Thymus (tissue), 11 donors: ENCODE measurements around the gene ETV6. TPM values are rescaled to one million over a fixed set of nuclear protein-coding genes. Genes with fewer than 3 reads are reported as not detected.

Experiments used
- DNase-seq, 9 donors: peaks; one replicate each; pipeline ENCODE4 v3.0.0-alpha.2; 2013; ENCODE audit warnings: low spot score in 9 of 9, low read depth in 6 of 9, missing footprints in 1 of 9
- H3K27ac ChIP-seq, 2 donors: one replicate each; pipeline ENCODE4 v1.5.1; 2013; ENCODE audit warnings: control low read depth in 1 of 2, low read depth in 1 of 2, low read length in 1 of 2, mild to moderate bottlenecking in 1 of 2, moderate library complexity in 1 of 2
- H3K27me3 ChIP-seq, 2 donors: one replicate each; pipeline ENCODE4 v1.5.1; 2013; ENCODE audit warnings: low read length in 1 of 2; ENCODE audit not compliant: control insufficient read depth in 2 of 2, insufficient read depth in 1 of 2
- H3K36me3 ChIP-seq, 2 donors: one replicate each; pipeline ENCODE4 v1.5.1; 2013; ENCODE audit warnings: low read length in 1 of 2, mild to moderate bottlenecking in 1 of 2, moderate library complexity in 1 of 2; ENCODE audit not compliant: control insufficient read depth in 2 of 2, insufficient read depth in 2 of 2
- H3K4me1 ChIP-seq, 2 donors: one replicate each; pipeline ENCODE4 v1.5.1; 2013; ENCODE audit warnings: low read length in 2 of 2; ENCODE audit not compliant: control insufficient read depth in 2 of 2, insufficient read depth in 2 of 2
- H3K4me3 ChIP-seq, 2 donors: one replicate each; pipeline ENCODE4 v1.5.1; 2013; ENCODE audit warnings: low read length in 2 of 2, control low read depth in 1 of 2, mild to moderate bottlenecking in 1 of 2
- H3K9me3 ChIP-seq, 2 donors: one replicate each; pipeline ENCODE4 v1.5.1; 2013; ENCODE audit warnings: low read length in 1 of 2, mild to moderate bottlenecking in 1 of 2; ENCODE audit not compliant: control insufficient read depth in 2 of 2, insufficient read depth in 1 of 2
- WGBS: extraction: QIAGEN DNeasy Blood & Tissue Kit; methylation state at CpG from one replicate; pipeline ENCODE4 v1.1.7; 2013; 5-methylcytosine and 5-hydroxymethylcytosine counted together
- polyA plus RNA-seq: library from polyadenylated mRNA; stranded (reverse); fragments of 200-250 nt; gene quantifications from one replicate; pipeline ENCODE4 v1.2.3, GENCODE V29; 2013
- total RNA-seq: library from RNA; stranded (reverse); fragments of 120-200 nt; gene quantifications from one replicate; pipeline ENCODE4 v1.2.4, GENCODE V29; 2013
- donor health status: healthy.

ETV6 gene
- total and polyA plus RNA-seq, 2 donors, result 15.0 to 18.3 TPM

DNA sequence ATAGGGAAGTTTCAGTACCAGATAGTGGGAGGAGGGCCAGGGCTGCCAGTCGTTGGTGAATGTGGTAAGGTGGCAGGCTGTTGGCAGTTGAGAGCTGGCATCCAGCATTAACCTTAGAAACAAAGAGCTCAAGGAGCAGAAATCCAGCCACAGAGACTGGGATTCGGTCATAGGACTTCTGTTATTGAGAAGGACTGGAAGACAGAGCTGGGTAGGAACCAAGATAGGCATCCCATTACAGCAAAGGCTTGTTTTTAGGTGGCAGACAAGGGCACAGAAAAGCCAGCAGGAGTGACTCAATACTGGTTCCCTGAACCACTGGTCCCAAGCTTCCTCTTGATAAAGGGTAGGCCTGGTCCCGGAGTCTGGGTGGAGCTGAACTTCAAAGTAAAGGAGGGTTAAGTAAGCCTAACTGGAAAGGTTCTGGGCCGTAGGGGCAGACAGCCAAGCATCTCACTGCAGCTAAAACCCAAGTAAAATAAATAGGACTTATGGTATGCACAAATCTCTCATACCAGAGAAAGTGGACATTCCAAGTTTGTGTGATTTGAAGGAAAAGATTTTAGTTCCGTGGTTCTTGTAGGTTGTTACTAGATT is 147.9 kb downstream of the ETV6 start:
- no peak for DNase-seq
- 38% methylated on average over 5 of the region's 5 CpGs for WGBS
- Histone ChIP-seq H3K27me3 (no peaks in the 10 kb centered on the region), H3K36me3 (peaks cover 13 to 35% of the 10 kb centered on the region in 2 donors), H3K27ac (peak overlapping the region in 1 of 2 donors; percentile 43), H3K4me3 (no peak overlapping the region), H3K4me1 (peaks cover 42 to 54% of the 10 kb centered on the region in 2 donors), H3K9me3 (no peaks in the 10 kb centered on the region)

DNA sequence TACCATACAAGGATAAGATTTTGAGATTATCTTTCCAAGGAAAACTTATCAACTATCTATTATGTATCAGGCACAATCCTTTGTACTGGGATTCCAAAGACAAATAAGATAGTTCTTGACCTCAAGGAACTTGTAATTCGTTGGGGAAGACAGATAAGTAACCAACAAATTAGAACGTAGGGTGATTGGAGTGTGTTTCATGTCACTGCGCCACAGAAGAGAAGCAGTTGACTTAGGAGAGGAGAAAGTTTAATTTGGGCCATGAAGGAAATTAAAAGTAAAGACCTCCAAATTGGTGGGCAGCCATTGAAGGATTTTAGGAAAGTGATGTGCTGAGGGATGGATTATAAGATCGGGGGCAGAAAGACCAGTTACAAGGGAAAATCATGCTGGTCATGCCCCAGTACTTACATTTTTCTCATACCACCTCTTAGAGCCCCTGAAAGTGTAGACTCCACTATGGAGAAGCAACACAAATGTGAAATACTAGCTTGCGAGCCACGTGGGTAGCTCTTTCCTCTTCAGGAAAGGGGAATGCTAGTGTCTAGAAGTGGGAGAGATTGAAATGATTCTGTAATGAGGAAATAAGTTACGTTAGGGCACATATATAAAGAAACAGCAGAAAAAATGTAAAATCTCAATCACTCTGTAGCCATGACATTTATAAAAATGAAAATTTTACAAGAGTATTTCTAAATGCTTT is 148.7 kb downstream of the ETV6 start:
- Histone ChIP-seq H3K4me1 (peaks cover 42 to 53% of the 10 kb centered on the region in 2 donors), H3K36me3 (peaks cover 10 to 39% of the 10 kb centered on the region in 2 donors), H3K4me3 (no peak overlapping the region), H3K9me3 (no peaks in the 10 kb centered on the region), H3K27ac (peak overlapping the region; percentile 8 to 20), H3K27me3 (no peaks in the 10 kb centered on the region)
- 51% methylated on average over 7 of the region's 7 CpGs for WGBS
- DNase-seq, result no peak

DNA sequence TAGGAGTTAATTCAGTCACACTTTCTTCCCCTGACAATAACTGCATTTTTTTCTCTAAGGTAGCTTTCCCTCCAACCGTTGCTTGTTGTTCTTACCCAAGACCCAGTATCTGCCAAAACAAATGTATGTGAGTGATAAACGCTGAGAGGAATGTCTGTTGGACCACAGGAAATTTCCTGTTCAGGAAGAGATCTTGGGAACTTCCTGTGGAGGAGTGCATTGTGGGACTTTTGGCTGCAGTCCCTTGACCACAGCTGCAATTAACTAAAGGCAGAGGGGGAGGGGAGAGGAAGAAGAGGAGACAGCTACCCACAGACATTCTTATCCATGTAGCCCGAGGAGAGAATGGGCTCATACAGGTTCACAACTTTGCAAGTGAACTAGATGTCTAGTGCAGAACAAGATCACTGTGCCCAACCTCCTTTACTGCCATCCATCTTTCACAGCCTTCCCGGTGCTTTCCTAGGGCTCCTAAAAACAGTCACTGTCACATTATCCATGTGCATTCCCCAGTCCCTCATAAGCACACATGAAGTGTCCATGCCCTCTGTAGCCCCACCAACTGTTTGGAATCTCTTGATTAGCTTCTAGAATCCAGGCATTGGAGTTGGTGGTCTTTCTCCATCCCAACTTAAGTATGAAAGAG is 149.5 kb downstream of the ETV6 start:
- Histone ChIP-seq H3K4me3 (no peak overlapping the region), H3K36me3 (peaks cover 8 to 31% of the 10 kb centered on the region in 2 donors), H3K27ac (peak overlapping the region; percentile 38 to 73), H3K9me3 (no peaks in the 10 kb centered on the region), H3K27me3 (no peaks in the 10 kb centered on the region), H3K4me1 (peaks cover 37 to 45% of the 10 kb centered on the region in 2 donors)
- no peak for DNase-seq
- WGBS, result 7% methylated on average over 4 of the region's 4 CpGs

DNA sequence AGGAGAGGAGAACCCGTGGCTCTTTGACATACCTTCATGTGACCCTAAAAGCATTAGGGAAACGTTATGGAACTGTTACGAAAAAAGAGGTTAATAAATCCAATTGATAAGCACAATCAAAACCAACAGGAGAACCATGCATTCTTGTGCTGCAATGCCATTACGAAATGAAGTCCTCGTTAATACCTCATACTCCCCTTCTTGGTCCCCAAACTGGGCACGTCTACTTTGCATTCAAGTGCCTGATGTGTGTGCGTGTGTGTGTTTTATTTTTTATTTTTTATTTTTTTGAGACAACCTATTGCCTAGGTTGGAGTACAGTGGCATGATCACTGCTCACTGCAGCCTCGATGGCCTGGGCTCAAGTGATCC is 150.0 kb downstream of the ETV6 start:
- DNase-seq, result no peak
- no peaks in the 10 kb centered on the region for H3K27me3 ChIP-seq
- H3K4me3 ChIP-seq, result no peak overlapping the region
- peaks cover 38 to 43% of the 10 kb centered on the region in 2 donors for H3K4me1 ChIP-seq
- no peaks in the 10 kb centered on the region for H3K9me3 ChIP-seq
- 79% methylated on average over 8 of the region's 8 CpGs for WGBS
- peaks cover 11 to 28% of the 10 kb centered on the region in 2 donors for H3K36me3 ChIP-seq
- H3K27ac ChIP-seq, result peak overlapping the region in 1 of 2 donors; percentile 73

DNA sequence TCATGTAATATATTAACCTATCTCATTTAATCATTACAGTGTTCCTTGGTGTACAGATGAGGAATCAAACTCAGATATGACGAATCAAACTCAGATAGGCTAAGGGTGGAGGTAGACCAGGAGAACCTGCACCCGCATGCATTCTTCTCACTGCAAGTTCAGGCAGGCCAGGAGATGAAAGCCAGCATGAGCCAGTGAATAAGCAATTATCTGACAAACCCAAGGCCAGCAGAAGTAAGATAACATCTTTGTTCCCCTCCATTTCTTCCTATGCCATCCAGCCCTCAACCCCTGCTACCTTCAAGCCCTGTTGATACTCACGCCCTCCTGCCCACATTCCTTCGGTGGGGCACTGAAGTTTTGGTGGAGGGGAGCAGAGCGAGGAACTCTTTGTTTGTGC is 152.2 kb downstream of the ETV6 start:
- H3K27ac ChIP-seq, result no peak overlapping the region
- WGBS, result 40% methylated on average over 5 of the region's 5 CpGs
- H3K9me3 ChIP-seq, result no peaks in the 10 kb centered on the region
- DNase-seq, result no peak
- no peak overlapping the region for H3K4me3 ChIP-seq
- peaks cover 8 to 29% of the 10 kb centered on the region in 2 donors for H3K36me3 ChIP-seq
- H3K27me3 ChIP-seq, result no peaks in the 10 kb centered on the region
- peaks cover 41 to 53% of the 10 kb centered on the region in 2 donors for H3K4me1 ChIP-seq

DNA sequence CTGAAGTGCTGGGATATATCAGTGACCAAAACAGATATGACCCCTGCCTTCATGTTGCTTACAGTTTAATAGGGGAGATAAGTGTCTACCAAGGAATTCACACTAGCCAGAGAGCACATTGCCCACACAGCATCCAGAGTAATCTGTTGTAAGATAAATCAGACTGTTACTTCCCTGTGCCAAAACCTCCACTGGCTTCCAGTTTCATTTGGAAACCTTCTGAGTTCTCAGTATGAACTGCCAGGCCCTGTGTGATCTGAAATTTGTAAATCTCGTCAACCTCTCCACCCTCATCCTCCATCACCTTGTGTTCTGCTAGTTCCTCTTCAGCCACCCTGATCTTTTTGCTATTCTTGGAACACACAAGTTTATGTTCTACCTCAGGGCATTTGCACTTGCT is 154.7 kb downstream of the ETV6 start:
- 100% methylated on average over 1 of the region's 1 CpG for WGBS
- Histone ChIP-seq H3K4me1 (peaks cover 34 to 42% of the 10 kb centered on the region in 2 donors), H3K4me3 (no peak overlapping the region), H3K36me3 (peaks cover 8 to 29% of the 10 kb centered on the region in 2 donors), H3K27ac (no peak overlapping the region), H3K27me3 (no peaks in the 10 kb centered on the region), H3K9me3 (no peaks in the 10 kb centered on the region)
- DNase-seq, result no peak

DNA sequence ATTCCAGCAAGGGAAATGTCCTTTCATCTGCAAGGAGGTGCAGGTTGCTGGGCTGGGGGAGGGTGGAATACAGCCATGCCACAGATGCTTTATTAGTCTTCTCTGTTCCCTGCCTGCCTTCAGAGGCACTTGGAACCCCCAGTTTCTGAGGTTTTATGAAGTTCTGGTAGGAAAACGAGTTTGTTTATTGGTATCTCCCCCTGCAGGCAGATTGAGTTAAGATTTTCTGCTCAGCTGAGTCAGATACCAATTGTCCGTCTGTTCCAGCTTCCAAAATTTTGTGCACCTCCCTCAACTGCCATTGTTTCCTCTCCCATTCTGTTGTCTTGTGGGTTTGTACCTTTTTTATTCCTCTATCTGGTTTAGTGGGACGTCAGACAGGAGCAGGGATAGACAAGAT is 155.6 kb downstream of the ETV6 start:
- Histone ChIP-seq H3K27me3 (no peaks in the 10 kb centered on the region), H3K27ac (no peak overlapping the region), H3K36me3 (peaks cover 8 to 25% of the 10 kb centered on the region in 2 donors), H3K4me3 (no peak overlapping the region), H3K9me3 (no peaks in the 10 kb centered on the region), H3K4me1 (peaks cover 26 to 41% of the 10 kb centered on the region in 2 donors)
- DNase-seq, result peak in 1 of 9 donors; percentile 60
- 43% methylated on average over 3 of the region's 3 CpGs for WGBS

DNA sequence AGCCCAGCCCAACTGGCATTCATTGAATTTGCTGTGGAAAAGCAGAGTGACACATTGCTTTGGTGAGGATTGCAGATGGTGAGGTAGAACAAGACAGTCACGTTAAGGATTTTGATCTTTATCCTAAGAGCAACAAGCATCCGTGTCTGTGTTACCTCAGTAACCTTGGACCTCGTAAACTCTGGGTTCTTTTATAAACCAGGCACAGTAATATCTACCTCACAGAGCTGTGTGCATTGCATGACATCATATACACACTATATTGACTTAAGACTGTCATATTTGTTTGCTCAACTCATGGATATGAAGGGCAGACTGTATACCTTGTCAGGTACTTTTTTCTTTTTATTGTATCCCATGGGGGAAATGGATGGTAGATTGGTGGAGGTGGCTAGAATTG is 156.2 kb downstream of the ETV6 start:
- DNase-seq, result no peak
- Histone ChIP-seq H3K27me3 (no peaks in the 10 kb centered on the region), H3K4me1 (peaks cover 24 to 46% of the 10 kb centered on the region in 2 donors), H3K36me3 (peaks cover 8 to 26% of the 10 kb centered on the region in 2 donors), H3K27ac (peak overlapping the region in 1 of 2 donors; percentile 1), H3K4me3 (no peak overlapping the region), H3K9me3 (no peaks in the 10 kb centered on the region)
- 89% methylated on average over 3 of the region's 3 CpGs for WGBS

DNA sequence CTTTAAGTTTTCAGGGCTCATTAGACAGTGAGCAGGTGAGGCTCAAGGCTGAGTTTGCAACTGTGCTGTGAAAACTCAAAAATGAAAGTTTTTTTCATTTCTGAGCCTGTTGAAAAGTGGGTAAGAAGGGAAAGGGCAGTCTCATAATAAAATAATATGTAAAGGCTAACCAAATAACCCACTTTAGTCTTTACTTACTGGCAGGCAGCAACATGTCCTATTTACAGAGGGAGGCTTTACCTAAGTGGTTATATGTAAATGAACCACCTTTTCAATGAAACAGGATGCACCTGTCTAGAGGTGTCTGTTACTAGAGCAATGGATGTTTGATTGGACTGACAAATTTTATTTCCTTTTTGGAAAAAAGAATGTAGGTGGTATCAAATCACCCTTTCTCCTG is 158.0 kb downstream of the ETV6 start:
- peak in 1 of 9 donors; percentile 51 for DNase-seq
- H3K27ac ChIP-seq, result peak overlapping the region in 1 of 2 donors; percentile 49
- no peaks in the 10 kb centered on the region for H3K9me3 ChIP-seq
- peaks cover 3 to 21% of the 10 kb centered on the region in 2 donors for H3K36me3 ChIP-seq
- H3K4me3 ChIP-seq, result no peak overlapping the region
- H3K27me3 ChIP-seq, result no peaks in the 10 kb centered on the region
- peaks cover 30 to 56% of the 10 kb centered on the region in 2 donors for H3K4me1 ChIP-seq
